GM23338 (cell line): ENCODE results near the gene GPATCH11. TPM values are rescaled to one million over a fixed set of nuclear protein-coding genes. Genes with fewer than 3 reads are reported as not detected.

Experiments used
- ATAC-seq: fragments of 200-7000 bp; cut with Tn5 transposase; 3 replicates; pipeline ENCODE4 v1.9.1; 2020
- DNase-seq: peaks from one replicate; pipeline ENCODE4 v3.0.0-alpha.2; 2015; ENCODE audit warnings: low spot score
- H2AFZ ChIP-seq: fragments of 200-600 bp; sonication (generic); 2 replicates; pipeline ENCODE4 v1.8.0; 2016; ENCODE audit warnings: antibody characterized with exemption, mild to moderate bottlenecking, moderate library complexity
- H3F3A ChIP-seq: fragments of 200-600 bp; sonication (generic); replicated peaks from 2 replicates; pipeline ENCODE4 v1.8.0; 2017; ENCODE audit warnings: antibody characterized with exemption, mixed run types, low read depth
- H3K27ac ChIP-seq: fragments of 200-600 bp; sonication (generic); 2 replicates; pipeline ENCODE4 v1.6.1; 2016; ENCODE audit warnings: low read depth
- H3K27me3 ChIP-seq: fragments of 200-600 bp; sonication (generic); 2 replicates; pipeline ENCODE4 v1.8.0; 2016; ENCODE audit warnings: mild to moderate bottlenecking, mixed run types, moderate library complexity; ENCODE audit not compliant: insufficient read depth
- H3K36me3 ChIP-seq: fragments of 200-600 bp; sonication (generic); 2 replicates; pipeline ENCODE4 v1.8.0; 2016; ENCODE audit warnings: mild to moderate bottlenecking; ENCODE audit not compliant: insufficient read depth
- H3K4me1 ChIP-seq: fragments of 200-600 bp; sonication (generic); 2 replicates; pipeline ENCODE4 v1.8.0; 2016; ENCODE audit warnings: mild to moderate bottlenecking, moderate library complexity; ENCODE audit not compliant: insufficient read depth
- H3K4me2 ChIP-seq: fragments of 200-600 bp; sonication (generic); 2 replicates; pipeline ENCODE4 v1.7.1; 2017; ENCODE audit warnings: mixed run types
- H3K4me3 ChIP-seq: fragments of 200-600 bp; sonication (generic); 2 replicates; pipeline ENCODE4 v1.6.1; 2016; ENCODE audit warnings: mixed run types
- H3K79me2 ChIP-seq: fragments of 200-600 bp; sonication (generic); replicated peaks from 2 replicates; pipeline ENCODE4 v1.8.0; 2017; ENCODE audit warnings: mild to moderate bottlenecking; ENCODE audit not compliant: insufficient read depth
- H3K9me2 ChIP-seq: fragments of 200-600 bp; sonication (generic); 2 replicates; pipeline ENCODE4 v1.8.0; 2017; ENCODE audit not compliant: insufficient read depth
- H4K20me1 ChIP-seq: fragments of 200-600 bp; sonication (generic); replicated peaks from 2 replicates; pipeline ENCODE4 v1.8.0; 2017; ENCODE audit warnings: mild to moderate bottlenecking; ENCODE audit not compliant: insufficient read depth
- H3K27ac Mint-ChIP-seq: 2 replicates; pipeline ENCODE4 v1.8.0; 2020; ENCODE audit warnings: inconsistent platforms, mild to moderate bottlenecking, moderate library complexity, mixed read lengths
- H3K27me3 Mint-ChIP-seq: 3 replicates; pipeline ENCODE4 v1.8.0; 2022; ENCODE audit warnings: low read depth, mild to moderate bottlenecking, moderate library complexity, mixed read lengths, inconsistent platforms; ENCODE audit not compliant: insufficient read depth, poor library complexity
- H3K36me3 Mint-ChIP-seq: 3 replicates; pipeline ENCODE4 v1.8.0; 2021; ENCODE audit warnings: low read depth, mild to moderate bottlenecking, inconsistent platforms, moderate library complexity, mixed read lengths
- H3K4me1 Mint-ChIP-seq: 3 replicates; pipeline ENCODE4 v1.8.0; 2020; ENCODE audit warnings: mild to moderate bottlenecking, inconsistent platforms, mixed read lengths
- H3K4me3 Mint-ChIP-seq: 3 replicates; pipeline ENCODE4 v1.8.0; 2021; ENCODE audit warnings: moderate library complexity, mild to moderate bottlenecking, inconsistent platforms, mixed read lengths
- H3K9me3 Mint-ChIP-seq: 3 replicates; pipeline ENCODE4 v1.8.0; 2020; ENCODE audit warnings: moderate library complexity, mild to moderate bottlenecking, inconsistent platforms, mixed read lengths
- CREB1 ChIP-seq: fragments of 250-450 bp; sonication (Bioruptor Pico); IDR thresholded peaks from 2 replicates; pipeline ENCODE4 v1.5.0; 2020; ENCODE audit warnings: low read depth, mild to moderate bottlenecking, moderate library complexity
- EZH2 ChIP-seq: fragments of 200-600 bp; sonication (generic); IDR thresholded peaks from one replicate; pipeline ENCODE4 v1.8.0; 2017; ENCODE audit warnings: antibody characterized with exemption, mild to moderate bottlenecking, low read depth; ENCODE audit not compliant: unreplicated experiment
- EZH2phosphoT487 ChIP-seq: fragments of 200-600 bp; sonication (generic); IDR thresholded peaks from one replicate; pipeline ENCODE4 v1.8.1; 2018; ENCODE audit warnings: antibody characterized with exemption; ENCODE audit not compliant: unreplicated experiment
- JUNB ChIP-seq: IDR thresholded peaks from one replicate; pipeline ENCODE4 v1.6.1; 2016; ENCODE audit warnings: antibody characterized with exemption; ENCODE audit not compliant: unreplicated experiment
- NANOG ChIP-seq: IDR thresholded peaks from 2 replicates; pipeline ENCODE4 v1.6.1; 2016; ENCODE audit warnings: antibody characterized with exemption, borderline replicate concordance
- POLR2AphosphoS5 ChIP-seq: IDR thresholded peaks from 2 replicates; pipeline ENCODE4 v1.6.1; 2016; ENCODE audit warnings: antibody characterized with exemption, low read depth
- STAT1 ChIP-seq: IDR thresholded peaks from one replicate; pipeline ENCODE4 v1.6.1; 2016; ENCODE audit warnings: antibody characterized with exemption; ENCODE audit not compliant: unreplicated experiment
- ZNF114 ChIP-seq: fragments of 250-450 bp; sonication (Bioruptor Pico); IDR thresholded peaks from 2 replicates; pipeline ENCODE4 v1.5.0; 2020; ENCODE audit warnings: mild to moderate bottlenecking, moderate library complexity
- ZNF331 ChIP-seq: fragments of 250-450 bp; sonication (Bioruptor Pico); IDR thresholded peaks from 2 replicates; pipeline ENCODE4 v1.5.0; 2020; ENCODE audit warnings: low read depth, mild to moderate bottlenecking, moderate library complexity
- polyA plus RNA-seq: library from polyadenylated mRNA; unstranded; fragments of >200 nt; fragmentation: Nextera tagmentation; extraction: Ambion mirVana; gene quantifications from 2 replicates; pipeline ENCODE4 v1.2.1, GENCODE V29; 2016
- total RNA-seq: library from RNA; depleted of rRNA; stranded (reverse); fragments of >200 nt; shearing (Covaris generic); gene quantifications from 2 replicates; pipeline ENCODE4 v1.2.3, GENCODE V29; 2014
- TF ChIP-seq, protein P1 (sequence below), 2 experiments: fragments of 200-600 bp in 1 of 2; sonication (generic) in 1 of 2; conservative IDR thresholded peaks; 2 replicates each; pipeline versions ENCODE4 v1.5.1 to v1.6.1; 2016 to 2017; ENCODE audit warnings: antibody characterized with exemption in 2 of 2, low read depth in 2 of 2, mild to moderate bottlenecking in 2 of 2, moderate library complexity in 1 of 2
- TF ChIP-seq, protein P2 (sequence below): IDR thresholded peaks from 2 replicates; pipeline ENCODE4 v1.6.1; 2016; ENCODE audit warnings: antibody characterized with exemption
- TF ChIP-seq, protein P3 (sequence below): fragments of 250-450 bp; sonication (Bioruptor Pico); IDR thresholded peaks from 2 replicates; pipeline ENCODE4 v1.5.0; 2020; ENCODE audit warnings: mild to moderate bottlenecking, moderate library complexity
- TF ChIP-seq, protein P4 (sequence below): IDR thresholded peaks from one replicate; pipeline ENCODE4 v1.6.1; 2018; ENCODE audit warnings: antibody characterized with exemption; ENCODE audit not compliant: unreplicated experiment

Gene GPATCH11
- total and polyA plus RNA-seq, 2 experiments from 2014 or later, result 3.5 to 8.0 TPM

DNA sequence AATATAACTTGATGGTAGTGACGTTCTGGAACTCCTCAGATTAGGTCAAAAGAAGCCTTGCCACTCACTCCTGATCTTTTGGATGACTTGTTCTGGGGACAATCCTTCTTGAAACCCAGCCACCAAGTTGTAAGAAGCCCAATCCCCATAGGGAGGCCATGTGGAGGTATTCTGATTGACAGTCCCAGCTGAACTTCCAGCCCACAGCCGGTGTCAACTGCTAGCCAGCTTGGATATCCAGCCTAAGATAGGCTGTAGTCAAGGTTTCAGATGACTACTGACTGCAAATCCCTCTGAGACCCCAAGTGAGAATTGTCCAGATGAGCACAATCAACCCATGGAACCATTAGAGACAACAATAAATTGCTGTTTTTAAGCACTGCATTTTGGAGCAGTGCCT is 41.1 kb downstream of the GPATCH11 start:
- Histone ChIP-seq H3K79me2 (no peaks in the 10 kb centered on the region), H3K27me3 (no peaks in the 10 kb centered on the region), H2AFZ (no peak overlapping the region), H3K9me2 (no peaks in the 10 kb centered on the region), H3K36me3 (no peaks in the 10 kb centered on the region; the same call in 1 of the 2 replicates), H3F3A (no peaks in the 10 kb centered on the region), H3K4me2 (no peak overlapping the region), H3K27ac (no peak overlapping the region), H3K4me3 (no peak overlapping the region), H3K4me1 (no peaks in the 10 kb centered on the region), H4K20me1 (no peaks in the 10 kb centered on the region)
- no peak for TF ChIP-seq JUNB
- TF ChIP-seq EZH2phosphoT487, result no peak
- TF ChIP-seq CREB1 (CRISPR knock-in tag), result no peak
- TF ChIP-seq, protein P1, sequence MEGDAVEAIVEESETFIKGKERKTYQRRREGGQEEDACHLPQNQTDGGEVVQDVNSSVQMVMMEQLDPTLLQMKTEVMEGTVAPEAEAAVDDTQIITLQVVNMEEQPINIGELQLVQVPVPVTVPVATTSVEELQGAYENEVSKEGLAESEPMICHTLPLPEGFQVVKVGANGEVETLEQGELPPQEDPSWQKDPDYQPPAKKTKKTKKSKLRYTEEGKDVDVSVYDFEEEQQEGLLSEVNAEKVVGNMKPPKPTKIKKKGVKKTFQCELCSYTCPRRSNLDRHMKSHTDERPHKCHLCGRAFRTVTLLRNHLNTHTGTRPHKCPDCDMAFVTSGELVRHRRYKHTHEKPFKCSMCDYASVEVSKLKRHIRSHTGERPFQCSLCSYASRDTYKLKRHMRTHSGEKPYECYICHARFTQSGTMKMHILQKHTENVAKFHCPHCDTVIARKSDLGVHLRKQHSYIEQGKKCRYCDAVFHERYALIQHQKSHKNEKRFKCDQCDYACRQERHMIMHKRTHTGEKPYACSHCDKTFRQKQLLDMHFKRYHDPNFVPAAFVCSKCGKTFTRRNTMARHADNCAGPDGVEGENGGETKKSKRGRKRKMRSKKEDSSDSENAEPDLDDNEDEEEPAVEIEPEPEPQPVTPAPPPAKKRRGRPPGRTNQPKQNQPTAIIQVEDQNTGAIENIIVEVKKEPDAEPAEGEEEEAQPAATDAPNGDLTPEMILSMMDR (conservative IDR thresholded peaks at IDR 0.05; ENCODE audit: low read depth in 2 of 2), result no peak
- TF ChIP-seq, protein P2, sequence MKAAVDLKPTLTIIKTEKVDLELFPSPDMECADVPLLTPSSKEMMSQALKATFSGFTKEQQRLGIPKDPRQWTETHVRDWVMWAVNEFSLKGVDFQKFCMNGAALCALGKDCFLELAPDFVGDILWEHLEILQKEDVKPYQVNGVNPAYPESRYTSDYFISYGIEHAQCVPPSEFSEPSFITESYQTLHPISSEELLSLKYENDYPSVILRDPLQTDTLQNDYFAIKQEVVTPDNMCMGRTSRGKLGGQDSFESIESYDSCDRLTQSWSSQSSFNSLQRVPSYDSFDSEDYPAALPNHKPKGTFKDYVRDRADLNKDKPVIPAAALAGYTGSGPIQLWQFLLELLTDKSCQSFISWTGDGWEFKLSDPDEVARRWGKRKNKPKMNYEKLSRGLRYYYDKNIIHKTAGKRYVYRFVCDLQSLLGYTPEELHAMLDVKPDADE, result no peak
- no peak for TF ChIP-seq ZNF331
- TF ChIP-seq POLR2AphosphoS5, result no peak
- TF ChIP-seq EZH2, result no peak
- TF ChIP-seq, protein P3, sequence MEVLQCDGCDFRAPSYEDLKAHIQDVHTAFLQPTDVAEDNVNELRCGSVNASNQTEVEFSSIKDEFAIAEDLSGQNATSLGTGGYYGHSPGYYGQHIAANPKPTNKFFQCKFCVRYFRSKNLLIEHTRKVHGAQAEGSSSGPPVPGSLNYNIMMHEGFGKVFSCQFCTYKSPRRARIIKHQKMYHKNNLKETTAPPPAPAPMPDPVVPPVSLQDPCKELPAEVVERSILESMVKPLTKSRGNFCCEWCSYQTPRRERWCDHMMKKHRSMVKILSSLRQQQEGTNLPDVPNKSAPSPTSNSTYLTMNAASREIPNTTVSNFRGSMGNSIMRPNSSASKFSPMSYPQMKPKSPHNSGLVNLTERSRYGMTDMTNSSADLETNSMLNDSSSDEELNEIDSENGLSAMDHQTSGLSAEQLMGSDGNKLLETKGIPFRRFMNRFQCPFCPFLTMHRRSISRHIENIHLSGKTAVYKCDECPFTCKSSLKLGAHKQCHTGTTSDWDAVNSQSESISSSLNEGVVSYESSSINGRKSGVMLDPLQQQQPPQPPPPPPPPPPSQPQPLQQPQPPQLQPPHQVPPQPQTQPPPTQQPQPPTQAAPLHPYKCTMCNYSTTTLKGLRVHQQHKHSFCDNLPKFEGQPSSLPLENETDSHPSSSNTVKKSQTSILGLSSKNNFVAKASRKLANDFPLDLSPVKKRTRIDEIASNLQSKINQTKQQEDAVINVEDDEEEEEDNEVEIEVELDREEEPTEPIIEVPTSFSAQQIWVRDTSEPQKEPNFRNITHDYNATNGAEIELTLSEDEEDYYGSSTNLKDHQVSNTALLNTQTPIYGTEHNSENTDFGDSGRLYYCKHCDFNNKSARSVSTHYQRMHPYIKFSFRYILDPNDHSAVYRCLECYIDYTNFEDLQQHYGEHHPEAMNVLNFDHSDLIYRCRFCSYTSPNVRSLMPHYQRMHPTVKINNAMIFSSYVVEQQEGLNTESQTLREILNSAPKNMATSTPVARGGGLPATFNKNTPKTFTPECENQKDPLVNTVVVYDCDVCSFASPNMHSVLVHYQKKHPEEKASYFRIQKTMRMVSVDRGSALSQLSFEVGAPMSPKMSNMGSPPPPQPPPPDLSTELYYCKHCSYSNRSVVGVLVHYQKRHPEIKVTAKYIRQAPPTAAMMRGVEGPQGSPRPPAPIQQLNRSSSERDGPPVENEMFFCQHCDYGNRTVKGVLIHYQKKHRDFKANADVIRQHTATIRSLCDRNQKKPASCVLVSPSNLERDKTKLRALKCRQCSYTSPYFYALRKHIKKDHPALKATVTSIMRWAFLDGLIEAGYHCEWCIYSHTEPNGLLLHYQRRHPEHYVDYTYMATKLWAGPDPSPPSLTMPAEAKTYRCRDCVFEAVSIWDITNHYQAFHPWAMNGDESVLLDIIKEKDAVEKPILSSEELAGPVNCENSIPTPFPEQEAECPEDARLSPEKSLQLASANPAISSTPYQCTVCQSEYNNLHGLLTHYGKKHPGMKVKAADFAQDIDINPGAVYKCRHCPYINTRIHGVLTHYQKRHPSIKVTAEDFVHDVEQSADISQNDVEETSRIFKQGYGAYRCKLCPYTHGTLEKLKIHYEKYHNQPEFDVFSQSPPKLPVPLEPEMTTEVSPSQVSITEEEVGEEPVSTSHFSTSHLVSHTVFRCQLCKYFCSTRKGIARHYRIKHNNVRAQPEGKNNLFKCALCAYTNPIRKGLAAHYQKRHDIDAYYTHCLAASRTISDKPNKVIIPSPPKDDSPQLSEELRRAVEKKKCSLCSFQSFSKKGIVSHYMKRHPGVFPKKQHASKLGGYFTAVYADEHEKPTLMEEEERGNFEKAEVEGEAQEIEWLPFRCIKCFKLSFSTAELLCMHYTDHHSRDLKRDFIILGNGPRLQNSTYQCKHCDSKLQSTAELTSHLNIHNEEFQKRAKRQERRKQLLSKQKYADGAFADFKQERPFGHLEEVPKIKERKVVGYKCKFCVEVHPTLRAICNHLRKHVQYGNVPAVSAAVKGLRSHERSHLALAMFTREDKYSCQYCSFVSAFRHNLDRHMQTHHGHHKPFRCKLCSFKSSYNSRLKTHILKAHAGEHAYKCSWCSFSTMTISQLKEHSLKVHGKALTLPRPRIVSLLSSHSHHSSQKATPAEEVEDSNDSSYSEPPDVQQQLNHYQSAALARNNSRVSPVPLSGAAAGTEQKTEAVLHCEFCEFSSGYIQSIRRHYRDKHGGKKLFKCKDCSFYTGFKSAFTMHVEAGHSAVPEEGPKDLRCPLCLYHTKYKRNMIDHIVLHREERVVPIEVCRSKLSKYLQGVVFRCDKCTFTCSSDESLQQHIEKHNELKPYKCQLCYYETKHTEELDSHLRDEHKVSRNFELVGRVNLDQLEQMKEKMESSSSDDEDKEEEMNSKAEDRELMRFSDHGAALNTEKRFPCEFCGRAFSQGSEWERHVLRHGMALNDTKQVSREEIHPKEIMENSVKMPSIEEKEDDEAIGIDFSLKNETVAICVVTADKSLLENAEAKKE (CRISPR knock-in tag), result no peak
- TF ChIP-seq, protein P4, sequence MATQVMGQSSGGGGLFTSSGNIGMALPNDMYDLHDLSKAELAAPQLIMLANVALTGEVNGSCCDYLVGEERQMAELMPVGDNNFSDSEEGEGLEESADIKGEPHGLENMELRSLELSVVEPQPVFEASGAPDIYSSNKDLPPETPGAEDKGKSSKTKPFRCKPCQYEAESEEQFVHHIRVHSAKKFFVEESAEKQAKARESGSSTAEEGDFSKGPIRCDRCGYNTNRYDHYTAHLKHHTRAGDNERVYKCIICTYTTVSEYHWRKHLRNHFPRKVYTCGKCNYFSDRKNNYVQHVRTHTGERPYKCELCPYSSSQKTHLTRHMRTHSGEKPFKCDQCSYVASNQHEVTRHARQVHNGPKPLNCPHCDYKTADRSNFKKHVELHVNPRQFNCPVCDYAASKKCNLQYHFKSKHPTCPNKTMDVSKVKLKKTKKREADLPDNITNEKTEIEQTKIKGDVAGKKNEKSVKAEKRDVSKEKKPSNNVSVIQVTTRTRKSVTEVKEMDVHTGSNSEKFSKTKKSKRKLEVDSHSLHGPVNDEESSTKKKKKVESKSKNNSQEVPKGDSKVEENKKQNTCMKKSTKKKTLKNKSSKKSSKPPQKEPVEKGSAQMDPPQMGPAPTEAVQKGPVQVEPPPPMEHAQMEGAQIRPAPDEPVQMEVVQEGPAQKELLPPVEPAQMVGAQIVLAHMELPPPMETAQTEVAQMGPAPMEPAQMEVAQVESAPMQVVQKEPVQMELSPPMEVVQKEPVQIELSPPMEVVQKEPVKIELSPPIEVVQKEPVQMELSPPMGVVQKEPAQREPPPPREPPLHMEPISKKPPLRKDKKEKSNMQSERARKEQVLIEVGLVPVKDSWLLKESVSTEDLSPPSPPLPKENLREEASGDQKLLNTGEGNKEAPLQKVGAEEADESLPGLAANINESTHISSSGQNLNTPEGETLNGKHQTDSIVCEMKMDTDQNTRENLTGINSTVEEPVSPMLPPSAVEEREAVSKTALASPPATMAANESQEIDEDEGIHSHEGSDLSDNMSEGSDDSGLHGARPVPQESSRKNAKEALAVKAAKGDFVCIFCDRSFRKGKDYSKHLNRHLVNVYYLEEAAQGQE, result no peak
- TF ChIP-seq ZNF114, result no peak
- TF ChIP-seq STAT1, result no peak
- no peak for TF ChIP-seq NANOG
- H3K9me3 Mint-ChIP-seq, result no peaks in the 10 kb centered on the region
- H3K27ac Mint-ChIP-seq, result no peak overlapping the region
- no peak overlapping the region for H3K4me3 Mint-ChIP-seq
- H3K4me1 Mint-ChIP-seq, result no peaks in the 10 kb centered on the region
- no peak for DNase-seq
- peaks cover 38% of the 10 kb centered on the region for H3K36me3 Mint-ChIP-seq
- ATAC-seq, result no peak
- H3K27me3 Mint-ChIP-seq, result no peaks in the 10 kb centered on the region
